Measurements from ENCODE around the gene BARX2.
A peak's percentile ranks its signal among the peaks of the same experiment; 100 is the strongest.

Gene BARX2

DNA sequence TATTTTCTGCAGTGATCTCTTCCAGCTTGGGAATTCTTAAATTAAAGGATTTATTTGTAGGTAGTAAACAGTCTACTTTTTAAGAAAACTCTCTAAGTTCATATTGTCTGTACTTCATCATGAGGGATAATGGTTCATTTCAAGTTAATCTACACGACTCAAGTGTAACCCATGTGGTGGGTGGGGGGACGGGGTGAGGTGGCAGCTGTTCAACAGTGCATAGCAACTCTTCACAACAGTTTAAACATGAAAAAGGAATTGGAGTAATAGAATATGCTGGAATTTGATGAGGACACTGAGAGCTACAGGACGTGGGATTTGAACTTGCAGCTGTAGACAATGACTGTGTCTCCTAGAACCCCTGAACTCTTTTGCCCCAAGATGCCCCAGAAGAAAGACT lies 20.8 kb downstream of the BARX2 start:
- no peak for DNase-seq (ENCODE audit: low read depth in 2 of 3, low spot score in 1 of 3)

- no peak for DNase-seq (ENCODE audit: low read depth in 2 of 3, low spot score in 1 of 3)
These were observed 26.8 kb downstream of the BARX2 start for GRCh38 chr11:129402206-129403171.

DNA sequence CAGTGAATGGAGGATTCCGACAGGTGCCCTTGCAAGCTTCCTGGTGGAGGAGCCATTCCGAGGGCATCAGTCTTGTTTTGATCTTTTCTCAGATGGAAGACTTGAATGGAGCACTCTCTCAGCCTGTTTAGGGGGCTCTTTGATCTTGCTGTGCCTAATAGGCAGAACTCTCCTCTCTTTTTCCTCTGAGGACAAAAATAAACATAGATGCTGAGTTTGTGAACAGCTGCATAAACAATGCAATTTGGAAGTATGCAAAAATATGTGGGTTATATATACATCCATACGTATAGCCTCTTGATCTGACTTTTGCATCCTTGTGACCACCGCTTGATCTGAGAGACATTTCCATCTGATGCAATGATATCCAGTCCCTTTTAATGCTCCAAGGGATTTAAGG lies 29.1 kb downstream of the BARX2 start:
- DNase-seq (ENCODE audit: low read depth in 2 of 3, low spot score in 1 of 3): no peak

- DNase-seq (ENCODE audit: low read depth in 2 of 3, low spot score in 1 of 3): peak in 2 of 3 donors; percentile 4 to 14
These were observed 33.3 kb downstream of the BARX2 start for GRCh38 chr11:129408865-129409444.

DNA sequence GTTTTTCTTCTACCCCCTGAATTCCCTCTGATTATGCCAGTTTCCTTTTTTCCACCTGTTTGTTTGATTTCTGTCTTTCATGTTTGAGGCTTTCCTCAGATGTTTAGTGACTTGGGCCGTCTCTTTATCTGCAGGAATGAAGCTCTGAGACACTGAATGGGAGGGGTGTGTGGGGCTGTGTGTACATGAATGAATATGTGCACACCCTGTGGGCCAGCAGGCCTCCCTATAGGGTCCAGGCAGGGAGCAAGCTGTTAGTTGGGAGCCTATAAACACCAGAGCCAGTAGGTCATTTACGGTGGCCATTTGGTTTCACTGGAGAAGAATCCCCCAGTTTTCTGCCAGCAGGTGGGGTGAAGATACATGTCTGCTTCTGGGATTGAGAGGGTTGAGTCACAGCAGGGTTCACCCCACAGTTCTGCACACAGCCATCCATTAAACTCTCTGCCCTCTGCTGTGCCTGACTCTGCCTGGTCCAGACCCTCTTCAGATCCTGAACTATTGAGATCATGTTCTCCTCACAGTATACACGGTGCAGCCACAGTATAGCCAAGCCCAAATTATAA lies 34.8 kb downstream of the BARX2 start:
- DNase-seq (ENCODE audit: low read depth in 2 of 3, low spot score in 1 of 3): no peak

DNA sequence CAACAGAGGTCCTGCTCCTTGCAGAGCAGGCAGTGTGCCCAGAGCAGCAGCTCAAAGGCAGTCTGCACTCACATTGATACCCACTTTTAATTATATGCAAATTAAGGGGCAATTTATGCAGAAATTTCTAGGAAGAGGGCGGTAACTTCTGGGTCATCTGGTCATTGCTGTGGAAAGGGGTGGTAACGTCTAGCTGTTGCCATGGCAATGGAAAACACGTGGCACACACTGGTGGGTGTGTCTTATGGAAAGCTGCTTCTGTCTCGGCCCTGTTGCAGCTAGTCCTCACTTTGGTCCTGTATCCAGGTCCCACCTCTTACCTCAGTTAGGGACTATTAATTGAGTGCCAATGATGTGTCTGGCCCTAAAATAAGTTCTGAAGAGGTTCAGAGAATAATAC lies 36.8 kb downstream of the BARX2 start:
- no peak for DNase-seq (ENCODE audit: low read depth in 2 of 3, low spot score in 1 of 3)

- DNase-seq (ENCODE audit: low read depth in 2 of 3, low spot score in 1 of 3): no peak
These were observed 38.7 kb downstream of the BARX2 start for GRCh38 chr11:129414144-129414872.

DNA sequence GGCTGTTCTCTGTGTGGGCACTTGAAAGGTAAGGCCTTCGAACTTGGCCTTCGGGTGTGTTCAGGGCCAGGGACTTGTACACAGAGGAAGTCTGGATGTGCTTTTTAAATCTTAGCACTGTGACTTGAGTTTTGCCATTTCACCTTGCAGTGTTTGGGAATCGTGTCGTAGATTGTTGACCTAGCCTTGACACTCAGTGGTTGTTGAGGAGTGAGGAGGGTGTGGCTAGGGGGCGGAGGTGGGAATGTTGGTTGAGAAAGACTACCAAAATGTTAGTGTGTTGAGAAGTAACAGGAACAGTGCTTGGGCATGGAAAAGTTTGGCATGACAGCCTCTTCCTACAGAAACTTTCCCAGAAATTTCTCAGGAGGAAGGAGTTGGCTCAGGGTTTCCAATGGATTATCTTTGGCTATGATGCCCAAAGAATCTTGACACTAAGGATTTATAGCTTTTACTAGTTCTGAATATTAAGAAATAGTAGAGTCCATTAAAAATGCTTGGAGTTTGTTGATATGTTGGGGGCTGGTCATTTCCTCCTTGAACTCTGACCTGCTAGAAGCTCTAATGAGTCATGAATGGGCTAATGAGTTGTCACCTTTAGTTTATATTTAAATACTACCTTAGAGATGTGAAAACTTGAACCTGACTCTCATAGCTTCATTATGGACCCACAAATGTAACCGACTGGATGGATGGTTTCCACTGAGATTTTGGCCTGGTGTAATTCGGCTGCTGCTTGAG lies 40.6 kb downstream of the BARX2 start:
- DNase-seq (ENCODE audit: low read depth in 2 of 3, low spot score in 1 of 3): no peak

DNA sequence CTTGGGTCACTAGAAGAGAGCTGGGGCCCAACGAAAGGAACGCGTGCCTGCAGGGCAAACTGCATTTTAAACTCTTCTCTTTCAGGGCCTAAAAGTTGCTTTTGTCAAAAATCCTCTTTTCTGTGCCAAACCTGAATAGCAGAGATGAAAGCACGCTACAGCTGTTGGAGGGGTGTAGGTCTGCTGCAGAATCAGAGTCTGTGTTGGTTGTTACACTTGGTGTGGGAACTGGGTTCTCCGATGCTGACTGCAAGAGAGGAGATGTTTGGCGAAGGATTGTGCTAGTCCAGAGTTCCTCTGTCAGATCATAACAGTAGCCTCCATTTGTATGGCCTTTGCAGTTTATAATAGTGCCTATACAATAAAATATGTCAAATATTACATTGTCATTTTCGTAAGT lies 41.8 kb downstream of the BARX2 start:
- DNase-seq (ENCODE audit: low read depth in 2 of 3, low spot score in 1 of 3): no peak

DNA sequence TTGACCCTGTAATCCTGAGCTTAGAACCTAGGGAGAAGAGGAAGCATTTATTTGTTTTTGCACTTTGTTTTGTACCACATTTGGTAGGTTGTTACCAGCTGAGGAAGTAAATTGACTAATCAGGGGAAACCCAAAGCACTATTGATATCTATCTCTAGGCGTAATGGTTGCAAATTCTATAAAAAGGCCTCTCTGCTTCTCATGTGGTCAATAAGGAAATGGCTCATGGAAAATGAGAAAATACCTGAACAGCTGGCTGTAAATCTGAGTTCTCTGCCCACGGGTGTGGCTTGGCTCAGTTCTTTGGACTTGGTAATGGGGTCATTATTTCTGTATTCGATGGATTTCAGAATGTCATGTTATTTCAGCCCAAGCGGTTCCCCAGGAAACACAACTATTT lies 42.4 kb downstream of the BARX2 start:
- no peak for DNase-seq (ENCODE audit: low read depth in 2 of 3, low spot score in 1 of 3)

- DNase-seq (ENCODE audit: low read depth in 2 of 3, low spot score in 1 of 3): no peak
These were observed 43.7 kb downstream of the BARX2 start for GRCh38 chr11:129419386-129419785.

DNA sequence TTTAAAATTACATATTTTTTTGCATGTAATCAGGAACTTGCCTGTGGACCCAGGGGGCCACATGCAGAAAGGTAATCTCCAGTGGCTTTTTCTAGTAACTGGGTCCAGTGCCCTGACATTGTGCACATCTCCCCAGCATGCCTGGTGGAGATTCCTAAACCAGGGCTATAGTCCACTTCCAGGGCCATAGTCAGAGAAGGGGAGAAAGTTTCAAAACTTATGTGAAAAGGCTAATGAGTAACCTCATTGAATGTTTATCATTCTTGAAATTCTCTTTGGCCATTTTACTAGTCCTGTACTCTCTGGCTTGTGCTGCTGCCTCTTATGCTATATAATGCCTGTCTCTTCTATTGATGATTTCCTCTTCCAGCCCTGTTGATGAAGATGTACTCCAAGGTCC lies 47.8 kb downstream of the BARX2 start:
- DNase-seq (ENCODE audit: low read depth in 2 of 3, low spot score in 1 of 3): no peak

DNA sequence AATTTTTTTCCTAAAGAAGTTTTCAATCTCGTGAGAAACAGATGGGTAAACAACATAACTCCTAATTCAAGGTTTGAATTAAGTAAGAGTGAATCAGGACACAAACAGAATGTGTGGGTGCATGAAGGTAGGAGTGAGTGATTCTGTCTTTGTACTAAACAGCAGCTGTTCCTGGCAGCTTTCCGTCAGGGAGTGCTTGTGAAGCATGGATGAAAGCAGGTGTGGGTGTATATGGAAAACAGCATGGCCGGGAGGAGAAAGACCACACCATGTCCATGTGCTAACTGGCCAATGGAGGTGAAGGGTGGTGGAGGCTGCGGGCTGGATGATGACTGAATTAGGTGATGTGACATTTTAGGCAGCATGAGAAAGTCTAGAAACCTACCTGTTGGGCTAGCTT lies 49.6 kb downstream of the BARX2 start:
- DNase-seq (ENCODE audit: low read depth in 2 of 3, low spot score in 1 of 3): no peak

GRCh38 chr11:129426038-129426437 lies 50.4 kb downstream of the BARX2 start:
- DNase-seq (ENCODE audit: low read depth in 2 of 3, low spot score in 1 of 3): no peak

DNA sequence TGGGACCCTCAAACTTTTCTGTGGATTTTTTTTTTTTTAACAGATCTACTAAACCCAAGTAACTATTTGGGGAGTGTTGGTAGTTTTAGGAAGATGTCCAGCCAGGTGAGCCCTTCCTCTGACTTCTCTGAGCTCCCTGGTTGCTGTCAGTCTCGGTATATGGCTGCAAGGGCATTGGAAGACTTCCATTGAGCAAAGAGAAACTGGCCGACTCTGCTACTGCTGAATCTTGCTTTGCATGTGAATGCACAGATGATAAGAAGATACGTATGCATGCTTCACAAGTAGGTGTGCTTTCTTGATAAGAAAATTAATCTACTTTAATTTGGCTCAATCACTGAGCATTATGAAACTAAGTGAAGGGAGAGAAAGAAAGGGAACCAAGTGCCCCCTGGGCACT lies 51.1 kb downstream of the BARX2 start:
- no peak for DNase-seq (ENCODE audit: low read depth in 2 of 3, low spot score in 1 of 3)

DNA sequence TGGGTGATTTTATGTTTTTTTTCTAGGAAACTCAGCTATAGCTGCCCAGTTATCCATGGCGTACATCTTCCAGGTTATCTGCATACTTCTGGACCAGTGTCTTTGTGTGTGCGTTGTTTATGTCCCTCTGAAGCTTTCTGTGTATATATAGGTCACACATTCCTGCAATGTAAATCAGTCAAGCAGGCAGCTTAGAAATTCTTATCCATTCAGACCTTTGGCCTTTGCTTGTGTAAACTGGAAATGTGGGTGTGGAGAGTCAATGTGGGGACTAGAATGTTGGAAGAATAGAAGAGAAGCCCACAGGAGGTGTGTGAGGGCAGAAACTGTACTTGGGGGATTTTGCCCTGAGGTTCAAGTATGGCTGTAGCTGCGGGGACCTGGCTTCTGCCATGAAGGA lies 51.7 kb downstream of the BARX2 start:
- no peak for DNase-seq (ENCODE audit: low read depth in 2 of 3, low spot score in 1 of 3)

GRCh38 chr11:129427816-129428406 lies 52.3 kb downstream of the BARX2 start:
- DNase-seq (ENCODE audit: low read depth in 2 of 3, low spot score in 1 of 3): no peak

DNA sequence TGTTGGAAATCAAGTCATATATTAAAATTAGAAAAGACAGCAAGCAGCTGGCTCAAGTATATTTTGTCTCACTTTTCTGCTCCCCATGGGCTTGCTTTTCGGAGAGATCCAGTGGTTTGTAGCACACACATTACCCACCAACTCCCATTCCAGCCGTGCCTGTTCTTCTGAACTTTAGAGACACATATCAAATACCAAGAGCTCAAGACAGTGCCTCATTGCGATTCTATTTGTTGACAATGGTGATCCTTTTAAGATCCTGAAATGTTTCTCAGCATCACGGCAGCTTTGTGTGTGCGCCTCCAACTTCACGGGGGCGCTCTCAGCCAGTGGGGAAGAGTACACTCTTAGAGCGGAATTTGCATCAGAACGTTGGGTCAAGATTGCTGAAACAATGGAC lies 52.9 kb downstream of the BARX2 start:
- DNase-seq (ENCODE audit: low read depth in 2 of 3, low spot score in 1 of 3): no peak

- no peak for DNase-seq (ENCODE audit: low read depth in 2 of 3, low spot score in 1 of 3)
These were observed 59.2 kb downstream of the BARX2 start for GRCh38 chr11:129434641-129435498.
